Natural killer cell (primary cell): ENCODE results near the gene FOXN3. TPM values are rescaled to one million over a fixed set of nuclear protein-coding genes. Genes with fewer than 3 reads are reported as not detected.

Source experiments
- ATAC-seq, 3 donors: fragments of 150-1000 bp in 2 of 3; fragments of 200-7000 bp in 1 of 3; cut with Tn5 transposase; 1 replicate in 1 of 3; 2 replicates in 2 of 3; pipeline ENCODE4 v1.10.0; 2021; ENCODE audit warnings: mild to moderate bottlenecking in 2 of 3, moderate library complexity in 2 of 3
- DNase-seq, 2 donors: peaks; one replicate each; pipeline versions ENCODE4 v3.0.0 to v3.0.0-alpha.2; 2013 to 2021; ENCODE audit warnings: mixed read lengths in 1 of 2
- H3K27ac ChIP-seq: one replicate; pipeline ENCODE4 v1.5.1; 2013; ENCODE audit warnings: mild to moderate bottlenecking, low read length
- H3K27me3 ChIP-seq: one replicate; pipeline ENCODE4 v1.6.1; 2013; ENCODE audit warnings: low read length; ENCODE audit not compliant: control insufficient read depth, insufficient read depth
- H3K36me3 ChIP-seq: one replicate; pipeline ENCODE4 v1.6.1; 2013; ENCODE audit warnings: low read length; ENCODE audit not compliant: control insufficient read depth, insufficient read depth
- H3K4me1 ChIP-seq: one replicate; pipeline ENCODE4 v1.6.1; 2013; ENCODE audit warnings: low read length; ENCODE audit not compliant: control insufficient read depth, insufficient read depth
- H3K4me3 ChIP-seq: one replicate; pipeline ENCODE4 v1.5.1; 2013; ENCODE audit warnings: low read length
- H3K9me3 ChIP-seq: one replicate; pipeline ENCODE4 v1.6.1; 2013; ENCODE audit warnings: low read length; ENCODE audit not compliant: control insufficient read depth, insufficient read depth
- H3K27ac Mint-ChIP-seq, 2 donors: one replicate each; pipeline ENCODE4 v1.8.0; 2022; ENCODE audit warnings: mild to moderate bottlenecking in 2 of 2, mixed read lengths in 2 of 2, moderate library complexity in 1 of 2
- H3K27me3 Mint-ChIP-seq, 2 donors: one replicate each; pipeline ENCODE4 v1.8.0; 2022; ENCODE audit warnings: low read depth in 2 of 2, mixed read lengths in 2 of 2
- H3K36me3 Mint-ChIP-seq: one replicate; pipeline ENCODE4 v1.8.0; 2022; ENCODE audit warnings: mixed read lengths
- H3K4me1 Mint-ChIP-seq, 2 donors: one replicate each; pipeline ENCODE4 v1.8.0; 2022; ENCODE audit warnings: mixed read lengths in 2 of 2
- H3K4me3 Mint-ChIP-seq: one replicate; pipeline ENCODE4 v1.8.0; 2022; ENCODE audit warnings: mild to moderate bottlenecking, moderate library complexity, mixed read lengths
- H3K9me3 Mint-ChIP-seq, 2 donors: one replicate each; pipeline ENCODE4 v1.8.0; 2022; ENCODE audit warnings: mixed read lengths in 2 of 2
- WGBS: methylation state at CpG from one replicate; pipeline ENCODE4 v1.1.7; 2013; ENCODE audit warnings: missing lambda C conversion rate; ENCODE audit not compliant: insufficient coverage; 5-methylcytosine and 5-hydroxymethylcytosine counted together
- intact Hi-C: fragments of 100-400 bp; cut with micrococcal nuclease; formaldehyde crosslinking; loops from one replicate; pipeline ENCODE4 v1.14.2; 2022
- total RNA-seq, 4 donors: library from RNA; stranded (reverse); fragments of 120-200 nt in 1 of 4; gene quantifications; one replicate each; pipeline versions ENCODE4 v1.2.3 to v1.2.4, GENCODE V29; 2013 to 2022
- TF ChIP-seq, protein P1 (sequence below): fragments of 200-600 bp; IDR thresholded peaks from one replicate; pipeline ENCODE4 v1.8.0; 2022; ENCODE audit warnings: antibody characterized with exemption

FOXN3 gene
- total RNA-seq, 3 donors from 2014 or later (not counting 1 experiment from before 2014, with no cell fraction given): 209 to 216 (median 209) TPM

DNA sequence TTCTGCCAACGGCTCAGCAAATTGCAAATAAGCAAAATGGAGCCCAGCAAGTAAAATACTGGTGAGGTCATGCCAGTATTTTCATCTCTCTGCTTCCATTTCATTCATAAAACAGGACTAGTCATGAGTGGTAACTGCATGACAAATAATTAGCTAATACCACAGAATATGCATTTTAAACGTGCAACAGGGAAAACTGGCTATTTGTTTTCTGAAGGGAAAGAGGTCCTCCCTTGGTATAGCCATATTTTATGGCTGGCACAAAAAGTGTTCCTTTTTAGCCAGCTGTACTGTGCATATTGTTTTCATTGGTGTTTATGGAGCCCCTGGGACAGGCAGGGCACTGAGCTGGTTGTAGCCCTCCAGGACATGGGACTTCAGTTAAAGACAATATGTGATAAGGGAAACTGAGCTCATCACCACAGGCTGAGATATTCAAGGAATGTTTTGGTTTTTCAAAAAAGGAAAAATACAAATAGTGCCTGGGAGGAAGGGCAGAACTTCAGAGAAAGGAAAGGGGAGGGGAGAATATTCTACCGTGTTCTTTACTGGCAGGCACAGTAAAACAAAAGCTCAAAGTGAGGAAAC is 26.1 kb upstream of the FOXN3 start:
- Histone ChIP-seq H3K9me3 (no peaks in the 10 kb centered on the region), H3K36me3 (no peaks in the 10 kb centered on the region), H3K27ac (peak overlapping the region; percentile 34), H3K4me1 (peaks cover 41% of the 10 kb centered on the region), H3K27me3 (no peaks in the 10 kb centered on the region), H3K4me3 (no peak overlapping the region)
- Mint-ChIP-seq H3K4me3 (peak overlapping the region; percentile 62), H3K9me3 (no peaks in the 10 kb centered on the region), H3K27me3 (no peaks in the 10 kb centered on the region), H3K4me1 (peaks cover 50 to 74% of the 10 kb centered on the region in 2 donors), H3K36me3 (no peaks in the 10 kb centered on the region), H3K27ac (peak overlapping the region; percentile 70 to 73)
- intact Hi-C loops: no loop called here
- DNase-seq: no peak
- no peak for ATAC-seq
- TF ChIP-seq, protein P1, sequence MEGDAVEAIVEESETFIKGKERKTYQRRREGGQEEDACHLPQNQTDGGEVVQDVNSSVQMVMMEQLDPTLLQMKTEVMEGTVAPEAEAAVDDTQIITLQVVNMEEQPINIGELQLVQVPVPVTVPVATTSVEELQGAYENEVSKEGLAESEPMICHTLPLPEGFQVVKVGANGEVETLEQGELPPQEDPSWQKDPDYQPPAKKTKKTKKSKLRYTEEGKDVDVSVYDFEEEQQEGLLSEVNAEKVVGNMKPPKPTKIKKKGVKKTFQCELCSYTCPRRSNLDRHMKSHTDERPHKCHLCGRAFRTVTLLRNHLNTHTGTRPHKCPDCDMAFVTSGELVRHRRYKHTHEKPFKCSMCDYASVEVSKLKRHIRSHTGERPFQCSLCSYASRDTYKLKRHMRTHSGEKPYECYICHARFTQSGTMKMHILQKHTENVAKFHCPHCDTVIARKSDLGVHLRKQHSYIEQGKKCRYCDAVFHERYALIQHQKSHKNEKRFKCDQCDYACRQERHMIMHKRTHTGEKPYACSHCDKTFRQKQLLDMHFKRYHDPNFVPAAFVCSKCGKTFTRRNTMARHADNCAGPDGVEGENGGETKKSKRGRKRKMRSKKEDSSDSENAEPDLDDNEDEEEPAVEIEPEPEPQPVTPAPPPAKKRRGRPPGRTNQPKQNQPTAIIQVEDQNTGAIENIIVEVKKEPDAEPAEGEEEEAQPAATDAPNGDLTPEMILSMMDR: no peak
- WGBS: 34% methylated on average over 3 of the region's 3 CpGs

DNA sequence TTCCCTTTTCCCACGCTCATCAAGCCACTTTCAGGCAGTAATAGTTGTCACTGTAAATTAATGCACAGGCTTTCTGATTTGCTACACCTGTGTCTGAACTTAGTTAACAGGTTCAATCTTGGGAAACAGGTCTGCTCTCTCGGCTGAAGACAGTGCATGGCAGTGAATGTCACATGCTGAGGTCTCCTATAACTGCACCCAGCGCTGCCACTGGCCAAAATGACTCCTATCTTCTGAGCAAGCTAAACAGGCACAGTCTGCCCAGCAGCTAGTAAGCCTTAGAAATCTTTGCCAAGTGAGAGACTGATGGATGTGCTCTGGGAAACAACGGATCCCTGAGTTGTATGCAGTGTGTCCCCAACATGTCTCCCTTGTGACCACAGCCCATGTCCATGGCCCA is 25.2 kb upstream of the FOXN3 start:
- no peak overlapping the region for H3K4me3 Mint-ChIP-seq
- H3K27me3 Mint-ChIP-seq: no peaks in the 10 kb centered on the region
- no peak overlapping the region for H3K27ac ChIP-seq
- H3K36me3 ChIP-seq: no peaks in the 10 kb centered on the region
- no peaks in the 10 kb centered on the region for H3K9me3 Mint-ChIP-seq
- peaks cover 46 to 68% of the 10 kb centered on the region in 2 donors for H3K4me1 Mint-ChIP-seq
- TF ChIP-seq, protein P1: no peak
- intact Hi-C loops: no loop called here
- ATAC-seq (no peak), DNase-seq (no peak)
- no peak overlapping the region for H3K4me3 ChIP-seq
- no peaks in the 10 kb centered on the region for H3K36me3 Mint-ChIP-seq
- WGBS: 97% methylated on average over 4 of the region's 4 CpGs
- no peak overlapping the region for H3K27ac Mint-ChIP-seq
- H3K9me3 ChIP-seq: no peaks in the 10 kb centered on the region
- peaks cover 35% of the 10 kb centered on the region for H3K4me1 ChIP-seq
- H3K27me3 ChIP-seq: no peaks in the 10 kb centered on the region

DNA sequence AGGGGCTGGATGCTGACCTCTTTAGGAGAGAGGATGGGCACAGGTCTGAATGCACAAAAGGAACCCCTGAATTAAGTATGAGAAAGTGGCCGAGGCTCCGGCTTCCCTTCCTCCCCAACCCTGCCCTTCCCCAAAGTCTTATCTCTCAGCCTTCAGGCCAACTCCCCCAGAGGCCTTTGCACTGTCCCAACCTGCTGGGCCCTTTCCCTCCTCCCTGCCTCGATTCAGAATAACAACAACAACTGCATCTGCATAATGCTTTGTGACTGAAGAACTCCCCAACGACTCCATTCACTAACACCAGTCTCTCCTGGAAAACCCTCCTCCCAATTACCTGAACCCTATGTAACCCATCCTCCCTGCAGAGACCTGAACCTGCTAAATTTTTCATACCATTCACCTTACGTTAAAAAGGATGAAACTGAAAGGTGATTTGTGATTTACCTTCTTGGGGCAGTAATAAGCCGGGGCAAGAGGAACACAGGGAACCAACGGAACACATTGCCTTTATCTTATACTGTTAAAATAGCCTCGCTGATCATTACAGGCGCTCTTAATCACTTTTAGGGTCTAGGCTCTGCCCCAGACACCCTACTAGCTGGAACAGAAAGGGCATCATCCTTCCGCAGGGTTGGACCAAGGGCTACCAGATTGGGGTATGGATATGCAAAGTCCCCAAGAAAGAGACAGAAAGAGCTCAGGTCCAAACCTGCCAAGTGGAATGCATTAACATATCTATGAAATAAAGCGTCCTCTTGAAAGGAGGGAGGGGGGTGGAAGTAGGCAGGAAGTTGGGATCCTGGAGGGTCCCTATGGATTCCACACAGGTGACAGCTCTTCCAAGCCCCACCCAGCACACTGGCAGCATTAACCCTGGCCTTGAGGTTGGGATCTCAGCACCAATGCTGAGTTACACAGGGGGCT is 24.2 kb upstream of the FOXN3 start:
- Mint-ChIP-seq H3K9me3 (no peaks in the 10 kb centered on the region), H3K27ac (peak overlapping the region in 1 of 2 donors; percentile 69), H3K4me3 (no peak overlapping the region), H3K36me3 (no peaks in the 10 kb centered on the region), H3K4me1 (peaks cover 54 to 74% of the 10 kb centered on the region in 2 donors), H3K27me3 (no peaks in the 10 kb centered on the region)
- Histone ChIP-seq H3K9me3 (no peaks in the 10 kb centered on the region), H3K36me3 (no peaks in the 10 kb centered on the region), H3K4me1 (peaks cover 37% of the 10 kb centered on the region), H3K4me3 (no peak overlapping the region), H3K27me3 (no peaks in the 10 kb centered on the region), H3K27ac (no peak overlapping the region)
- intact Hi-C loops: no loop called here
- 88% methylated on average over 9 of the region's 11 CpGs for WGBS
- DNase-seq: no peak
- no peak for ATAC-seq
- TF ChIP-seq, protein P1: no peak
